ENCODE measurements around the gene SLC31A1.
A peak's percentile ranks its signal among the peaks of the same experiment; 100 is the strongest.
"Not testable (repeated sequence)": the region's sequence is repeated elsewhere in the genome, so short reads cannot be mapped to it uniquely, and the experiment has no call there.

SLC31A1 gene

GRCh38 chr9:113238202-113238858 lies 17.0 kb downstream of the SLC31A1 start:
- H3K27ac Mint-ChIP-seq, result peak overlapping the region in 1 of 2 donors; percentile 5
- no peak for DNase-seq
- peak; percentile 33 for ATAC-seq
- no peaks in the 10 kb centered on the region for H3K9me3 Mint-ChIP-seq
- H3K4me3 Mint-ChIP-seq, result no peak overlapping the region
- H3K4me1 Mint-ChIP-seq, result peaks cover 2% of the 10 kb centered on the region
- no peaks in the 10 kb centered on the region for H3K27me3 Mint-ChIP-seq

DNA sequence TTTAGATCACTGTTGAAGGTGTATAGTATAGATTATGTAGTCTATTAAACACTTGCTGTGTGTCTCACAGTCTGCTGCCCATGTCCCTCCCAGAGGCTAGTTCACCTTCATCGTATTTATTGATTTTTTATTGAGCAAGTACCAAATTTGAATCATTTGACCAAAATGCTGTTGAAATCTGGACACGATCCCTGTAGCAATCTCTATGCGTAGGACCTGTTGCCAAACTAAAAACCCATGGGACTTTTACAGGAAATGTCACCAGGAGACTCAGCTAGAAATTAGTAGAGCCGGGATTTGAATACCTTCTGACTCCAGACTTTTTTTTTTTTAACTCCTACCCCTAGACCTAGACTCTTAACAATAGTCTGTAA lies 17.5 kb downstream of the SLC31A1 start:
- H3K9me3 Mint-ChIP-seq, result no peaks in the 10 kb centered on the region
- no peak for ATAC-seq
- DNase-seq, result no peak

GRCh38 chr9:113241161-113241560 lies 19.8 kb downstream of the SLC31A1 start:
- no peak overlapping the region for H3K4me3 Mint-ChIP-seq
- no peaks in the 10 kb centered on the region for H3K9me3 Mint-ChIP-seq

More for the DNA sequence above, 17.5 kb downstream of the SLC31A1 start:
- no peaks in the 10 kb centered on the region for H3K27me3 Mint-ChIP-seq
- H3K27ac Mint-ChIP-seq, result no peak overlapping the region
- H3K4me3 Mint-ChIP-seq, result no peak overlapping the region
- H3K4me1 Mint-ChIP-seq, result no peaks in the 10 kb centered on the region

DNA sequence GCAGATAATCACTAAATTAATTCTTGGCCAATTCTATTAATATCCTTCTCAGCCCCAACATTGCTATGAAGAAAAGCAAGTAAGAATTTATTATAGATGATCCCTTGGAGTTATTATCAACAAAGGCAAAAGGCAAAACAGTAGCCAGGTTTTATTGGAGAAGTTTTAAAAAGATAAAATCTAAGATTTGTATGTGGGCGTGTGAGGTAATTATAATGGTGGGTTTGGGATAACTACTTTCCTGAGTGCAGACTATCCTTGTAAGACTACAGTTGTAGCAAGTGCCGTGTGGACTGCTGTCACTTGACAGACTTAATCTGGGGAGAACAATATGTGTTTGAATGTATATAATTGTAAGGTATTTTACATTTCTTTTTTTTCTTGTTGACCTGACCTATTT lies 23.2 kb downstream of the SLC31A1 start:
- H3K27ac Mint-ChIP-seq, result no peak overlapping the region
- ATAC-seq, result no peak

More at GRCh38 chr9:113241161-113241560, 19.8 kb downstream of the SLC31A1 start:
- no peaks in the 10 kb centered on the region for H3K4me1 Mint-ChIP-seq
- no peak overlapping the region for H3K27ac Mint-ChIP-seq
- ATAC-seq (no peak), DNase-seq (no peak)
- no peaks in the 10 kb centered on the region for H3K27me3 Mint-ChIP-seq

DNA sequence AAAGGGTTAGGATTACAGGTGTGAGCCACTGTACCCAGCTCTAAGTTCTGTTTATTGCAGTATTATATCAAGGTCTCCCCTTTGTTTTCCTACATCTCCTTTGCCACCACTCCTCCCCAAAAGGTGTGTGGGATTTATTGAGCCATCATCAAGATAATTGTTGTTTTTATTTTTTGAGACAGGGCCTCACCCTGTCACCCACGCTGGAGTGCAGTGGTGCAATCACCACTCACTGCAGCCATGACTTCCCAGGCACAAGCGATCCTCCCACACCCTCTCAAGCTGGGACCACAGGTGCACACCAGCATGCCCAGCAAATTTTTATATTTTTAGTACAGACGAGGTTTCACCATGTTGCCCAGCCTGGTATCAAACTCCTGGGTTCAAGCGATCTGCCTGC lies 24.6 kb downstream of the SLC31A1 start:
- DNase-seq, result no peak
- H3K27me3 Mint-ChIP-seq, result no peaks in the 10 kb centered on the region
- no peak for ATAC-seq
- H3K27ac Mint-ChIP-seq, result no peak overlapping the region
- H3K4me1 Mint-ChIP-seq, result no peaks in the 10 kb centered on the region
- H3K9me3 Mint-ChIP-seq, result no peaks in the 10 kb centered on the region
- no peak overlapping the region for H3K4me3 Mint-ChIP-seq

More for the DNA sequence above, 23.2 kb downstream of the SLC31A1 start:
- Mint-ChIP-seq H3K4me3 (no peak overlapping the region), H3K27me3 (no peaks in the 10 kb centered on the region), H3K4me1 (no peaks in the 10 kb centered on the region), H3K9me3 (no peaks in the 10 kb centered on the region)
- no peak for DNase-seq

GRCh38 chr9:113246928-113247327 lies 25.6 kb downstream of the SLC31A1 start:
- no peaks in the 10 kb centered on the region for H3K9me3 Mint-ChIP-seq
- no peak overlapping the region for H3K27ac Mint-ChIP-seq
- ATAC-seq (no peak), DNase-seq (no peak)
- no peak overlapping the region for H3K4me3 Mint-ChIP-seq
- no peaks in the 10 kb centered on the region for H3K27me3 Mint-ChIP-seq
- H3K4me1 Mint-ChIP-seq, result no peaks in the 10 kb centered on the region

GRCh38 chr9:113247640-113248039 lies 26.3 kb downstream of the SLC31A1 start:
- H3K4me1 Mint-ChIP-seq, result no peaks in the 10 kb centered on the region
- no peak for DNase-seq
- no peaks in the 10 kb centered on the region for H3K9me3 Mint-ChIP-seq
- no peak for ATAC-seq
- H3K27ac Mint-ChIP-seq, result no peak overlapping the region
- no peak overlapping the region for H3K4me3 Mint-ChIP-seq
- no peaks in the 10 kb centered on the region for H3K27me3 Mint-ChIP-seq

DNA sequence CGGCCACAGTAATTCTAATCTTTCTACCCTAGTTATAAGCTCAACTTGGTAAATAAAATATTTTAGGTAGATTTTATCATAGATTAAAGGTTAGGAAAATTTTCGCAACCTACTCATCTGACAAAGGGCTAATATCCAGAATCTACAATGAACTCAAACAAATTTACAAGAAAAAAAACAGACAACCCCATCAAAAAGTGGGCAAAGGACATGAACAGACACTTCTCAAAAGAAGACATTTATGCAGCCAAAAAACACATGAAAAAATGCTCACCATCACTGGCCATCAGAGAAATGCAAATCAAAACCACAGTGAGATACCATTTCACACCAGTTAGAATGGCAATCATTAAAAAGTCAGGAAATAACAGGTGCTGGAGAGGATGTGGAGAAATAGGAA lies 28.3 kb downstream of the SLC31A1 start:
- not testable (repeated sequence) for ATAC-seq, H3K27me3 Mint-ChIP-seq, H3K27ac Mint-ChIP-seq, H3K9me3 Mint-ChIP-seq, DNase-seq, H3K4me3 Mint-ChIP-seq, H3K4me1 Mint-ChIP-seq

- H3K4me3 Mint-ChIP-seq, result no peak overlapping the region
- H3K27ac Mint-ChIP-seq, result no peak overlapping the region
- DNase-seq (no peak), ATAC-seq (no peak)
- no peaks in the 10 kb centered on the region for H3K27me3 Mint-ChIP-seq
- H3K9me3 Mint-ChIP-seq, result no peaks in the 10 kb centered on the region
- no peaks in the 10 kb centered on the region for H3K4me1 Mint-ChIP-seq
Observed at GRCh38 chr9:113250807-113251206, 29.5 kb downstream of the SLC31A1 start.

DNA sequence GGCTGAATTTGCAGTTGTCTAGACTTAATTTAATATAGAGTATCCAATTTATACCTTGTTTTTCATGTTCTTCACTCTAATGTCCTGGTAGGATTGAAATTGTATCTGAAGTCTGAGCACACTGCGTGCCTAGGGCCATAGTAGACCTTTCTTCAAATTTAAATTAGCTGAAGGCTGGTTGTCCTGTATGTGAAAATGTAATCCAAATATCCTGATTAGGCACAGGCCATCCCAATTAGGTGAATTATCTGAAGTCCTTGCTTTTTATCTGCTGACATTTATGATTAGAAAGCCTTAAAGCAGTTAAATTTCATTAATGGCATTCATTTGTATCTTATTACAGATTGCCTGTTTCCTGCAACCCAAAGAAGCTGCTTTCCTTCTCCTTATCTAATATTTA lies 33.6 kb downstream of the SLC31A1 start:
- Mint-ChIP-seq H3K27me3 (no peaks in the 10 kb centered on the region), H3K4me3 (no peak overlapping the region), H3K9me3 (no peaks in the 10 kb centered on the region), H3K4me1 (no peaks in the 10 kb centered on the region), H3K27ac (no peak overlapping the region)
- ATAC-seq (no peak), DNase-seq (no peak)

GRCh38 chr9:113255438-113255837 lies 34.1 kb downstream of the SLC31A1 start:
- H3K9me3 Mint-ChIP-seq, result no peaks in the 10 kb centered on the region
- ATAC-seq, result no peak
- no peaks in the 10 kb centered on the region for H3K4me1 Mint-ChIP-seq
- no peaks in the 10 kb centered on the region for H3K27me3 Mint-ChIP-seq
- H3K4me3 Mint-ChIP-seq, result no peak overlapping the region
- H3K27ac Mint-ChIP-seq, result no peak overlapping the region
- DNase-seq, result no peak

DNA sequence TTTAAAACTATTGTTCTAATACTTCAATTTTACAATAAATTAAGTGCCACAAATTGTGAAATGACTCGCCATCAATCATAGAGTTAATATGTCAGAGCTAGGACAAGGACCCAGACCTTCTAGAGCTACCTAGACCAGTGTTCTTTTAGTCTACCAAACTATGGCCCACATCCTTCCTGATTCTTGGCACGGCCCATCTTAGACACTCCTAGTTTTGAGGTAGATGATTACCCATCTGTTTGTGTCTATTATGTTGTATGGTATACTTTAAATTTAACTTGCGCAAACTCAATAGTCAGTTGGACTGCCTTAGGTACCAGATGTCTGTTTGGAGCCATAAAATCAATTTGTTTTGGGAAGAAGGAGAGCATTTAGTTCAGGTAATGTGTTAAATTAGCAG lies 36.5 kb downstream of the SLC31A1 start:
- H3K9me3 Mint-ChIP-seq, result no peaks in the 10 kb centered on the region
- H3K27me3 Mint-ChIP-seq, result no peaks in the 10 kb centered on the region
- no peak for DNase-seq
- no peak for ATAC-seq
- H3K4me3 Mint-ChIP-seq, result no peak overlapping the region
- no peaks in the 10 kb centered on the region for H3K4me1 Mint-ChIP-seq
- H3K27ac Mint-ChIP-seq, result no peak overlapping the region

DNA sequence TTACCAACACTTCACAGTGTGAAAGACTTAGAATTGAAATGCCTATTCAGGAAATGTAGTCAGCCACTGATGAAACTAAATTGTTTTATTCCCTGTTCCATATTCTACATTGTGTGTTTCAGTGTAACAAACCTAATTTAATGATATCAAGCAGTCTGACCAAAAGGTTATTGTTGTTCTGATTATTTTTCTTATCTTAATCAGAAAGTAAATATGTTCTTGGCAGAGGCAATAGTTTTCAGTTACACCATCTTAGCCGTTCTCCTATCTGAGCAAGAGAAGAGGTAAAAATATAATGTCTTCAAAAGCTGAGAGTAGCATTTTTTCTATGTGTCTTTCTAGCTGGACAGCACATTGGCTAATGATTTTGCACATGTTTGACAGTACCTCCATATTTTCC lies 36.9 kb downstream of the SLC31A1 start:
- Mint-ChIP-seq H3K4me1 (no peaks in the 10 kb centered on the region), H3K9me3 (no peaks in the 10 kb centered on the region), H3K4me3 (no peak overlapping the region), H3K27me3 (no peaks in the 10 kb centered on the region), H3K27ac (no peak overlapping the region)
- DNase-seq (no peak), ATAC-seq (no peak)

GRCh38 chr9:113261917-113262671 lies 40.8 kb downstream of the SLC31A1 start:
- ATAC-seq (no peak), DNase-seq (no peak)
- H3K27me3 Mint-ChIP-seq, result no peaks in the 10 kb centered on the region
- no peaks in the 10 kb centered on the region for H3K9me3 Mint-ChIP-seq
- no peak overlapping the region for H3K4me3 Mint-ChIP-seq
- H3K4me1 Mint-ChIP-seq, result no peaks in the 10 kb centered on the region
- H3K27ac Mint-ChIP-seq, result peak overlapping the region; percentile 7 to 37

DNA sequence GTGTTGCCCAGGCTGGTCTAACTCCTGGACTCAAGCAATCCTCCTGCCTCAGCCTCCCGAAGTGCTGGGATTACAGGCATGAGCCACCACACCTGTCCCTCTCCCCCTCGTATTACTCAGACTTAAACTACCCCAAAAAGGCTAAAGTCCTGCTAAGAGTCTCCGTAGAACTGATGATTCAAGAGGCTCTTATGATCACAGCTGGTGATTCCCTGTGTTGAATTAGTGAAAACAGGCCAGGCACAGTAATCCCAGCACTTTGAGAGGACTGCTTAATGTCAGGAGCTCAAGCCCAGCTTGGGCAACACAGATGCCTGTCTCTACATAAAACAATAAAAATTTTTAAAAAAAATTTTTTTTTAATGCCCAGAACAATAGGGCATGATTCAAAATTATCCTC lies 44.8 kb downstream of the SLC31A1 start:
- H3K4me1 Mint-ChIP-seq, result peaks cover 8% of the 10 kb centered on the region
- H3K9me3 Mint-ChIP-seq, result no peaks in the 10 kb centered on the region
- ATAC-seq (no peak), DNase-seq (no peak)
- H3K27ac Mint-ChIP-seq, result no peak overlapping the region
- no peak overlapping the region for H3K4me3 Mint-ChIP-seq
- H3K27me3 Mint-ChIP-seq, result no peaks in the 10 kb centered on the region

GRCh38 chr9:113267911-113268566 lies 46.7 kb downstream of the SLC31A1 start:
- Mint-ChIP-seq H3K27me3 (no peaks in the 10 kb centered on the region), H3K27ac (peak overlapping the region; percentile 4 to 81), H3K4me3 (no peak overlapping the region), H3K9me3 (no peaks in the 10 kb centered on the region), H3K4me1 (peaks cover 8% of the 10 kb centered on the region)
- DNase-seq (no peak), ATAC-seq (no peak)
